ENCODE data around the gene THAP11. TPM values are rescaled to one million over a fixed set of nuclear protein-coding genes. Genes with fewer than 3 reads are reported as not detected.

THAP11 gene
- 10 to 100 TPM; 21.7 to 26.2 TPM for total RNA-seq
- polyA plus RNA-seq (ENCODE audit: insufficient read length in 6 of 6), result 10 to 100 TPM; 24.7 to 30.5 (median 28.2) TPM
- long read RNA-seq, donor 1, transcript THAP11-201 (1 exons, 2,114 nt), result major isoform, 73 of 73 reads
- long read RNA-seq, donor 1, partial matches to known transcripts, result 0 of 73 reads
- long read RNA-seq, donor 1, other reads (novel, unspliced or antisense), result 0 of 73 reads
- long read RNA-seq, donor 2, transcript THAP11-201 (1 exons, 2,114 nt), result major isoform, 64 of 64 reads
- long read RNA-seq, donor 2, partial matches to known transcripts, result 0 of 64 reads
- long read RNA-seq, donor 2, other reads (novel, unspliced or antisense), result 0 of 64 reads
- long read RNA-seq, donor 3, transcript THAP11-201 (1 exons, 2,114 nt), result major isoform, 49 of 49 reads
- long read RNA-seq, donor 3, partial matches to known transcripts, result 0 of 49 reads
- long read RNA-seq, donor 3, other reads (novel, unspliced or antisense), result 0 of 49 reads
- long read RNA-seq, donor 4, transcript THAP11-201 (1 exons, 2,114 nt), result major isoform, 8 of 8 reads
- long read RNA-seq, donor 4, partial matches to known transcripts, result 0 of 8 reads
- long read RNA-seq, donor 4, other reads (novel, unspliced or antisense), result 0 of 8 reads
- long read RNA-seq, donor 5, transcript THAP11-201 (1 exons, 2,114 nt), result major isoform, 48 of 48 reads
- long read RNA-seq, donor 5, partial matches to known transcripts, result 0 of 48 reads
- long read RNA-seq, donor 5, other reads (novel, unspliced or antisense), result 0 of 48 reads
- long read RNA-seq, donor 6, transcript THAP11-201 (1 exons, 2,114 nt), result major isoform, 45 of 45 reads
- long read RNA-seq, donor 6, partial matches to known transcripts, result 0 of 45 reads
- long read RNA-seq, donor 6, other reads (novel, unspliced or antisense), result 0 of 45 reads
- long read RNA-seq, donor 7, transcript THAP11-201 (1 exons, 2,114 nt), result major isoform, 27 of 27 reads
- long read RNA-seq, donor 7, partial matches to known transcripts, result 0 of 27 reads
- long read RNA-seq, donor 7, other reads (novel, unspliced or antisense), result 0 of 27 reads
- long read RNA-seq, donor 8, transcript THAP11-201 (1 exons, 2,114 nt), result major isoform, 45 of 45 reads
- long read RNA-seq, donor 8, partial matches to known transcripts, result 0 of 45 reads
- long read RNA-seq, donor 8, other reads (novel, unspliced or antisense), result 0 of 45 reads
- long read RNA-seq, donor 9, result 0 reads
- long read RNA-seq, donor 10, transcript THAP11-201 (1 exons, 2,114 nt), result major isoform, 29 of 30 reads
- long read RNA-seq, donor 10, partial matches to known transcripts, result 0 of 30 reads
- long read RNA-seq, donor 10, other reads (novel, unspliced or antisense), result 1 of 30 reads
- long read RNA-seq, donor 11, result 0 reads
- long read RNA-seq, donor 12, transcript THAP11-201 (1 exons, 2,114 nt), result major isoform, 32 of 32 reads
- long read RNA-seq, donor 12, partial matches to known transcripts, result 0 of 32 reads
- long read RNA-seq, donor 12, other reads (novel, unspliced or antisense), result 0 of 32 reads

DNA sequence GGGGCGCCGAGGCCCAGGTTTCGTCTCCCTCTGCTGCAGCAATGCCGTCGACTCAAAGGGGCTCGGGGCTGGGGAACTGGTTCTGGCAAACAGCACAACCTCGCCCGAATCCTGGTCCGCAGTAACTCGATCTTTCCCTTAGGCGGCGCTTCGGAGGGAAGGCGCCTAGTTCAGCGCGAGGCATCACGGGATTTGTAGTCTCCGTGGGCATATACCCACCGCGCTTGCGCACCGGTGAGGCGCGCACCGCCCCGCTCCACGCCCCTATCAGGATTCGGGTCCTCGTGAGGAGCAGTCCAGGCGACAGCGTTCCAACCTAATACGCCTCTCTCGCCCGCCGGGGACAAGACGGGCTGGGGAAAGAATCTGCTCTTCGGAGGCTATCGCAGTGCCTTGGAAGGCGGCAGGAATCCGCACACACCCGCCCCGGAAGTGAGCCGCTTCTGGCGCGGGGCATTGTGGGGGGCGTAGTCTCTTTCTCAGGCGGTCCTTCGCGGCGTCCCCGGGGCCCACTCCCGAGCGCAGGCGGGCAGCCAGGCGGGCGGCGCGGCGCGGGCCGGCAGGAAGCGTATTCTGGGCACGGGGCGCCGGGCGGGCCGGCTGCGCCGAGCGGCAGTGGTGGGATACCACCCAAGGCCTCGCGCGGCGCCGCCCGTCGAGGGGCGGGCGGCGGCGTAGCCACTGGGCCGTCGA, at the start of gene THAP11:
Gene THAP11 (plus strand): TSS at position 505 of the 693 bp plus-strand sequence. CDS start 235 bp downstream, outside the sequence.
- no peaks in the 10 kb centered on the region for H3K36me3 ChIP-seq
- ATAC-seq (peak; percentile 82), DNase-seq (peak; percentile 94 to 98 (median 96))
- peak within 1 kb of the TSS; percentile 61 to 83 for H3K4me3 ChIP-seq
- TF ChIP-seq, protein P1, sequence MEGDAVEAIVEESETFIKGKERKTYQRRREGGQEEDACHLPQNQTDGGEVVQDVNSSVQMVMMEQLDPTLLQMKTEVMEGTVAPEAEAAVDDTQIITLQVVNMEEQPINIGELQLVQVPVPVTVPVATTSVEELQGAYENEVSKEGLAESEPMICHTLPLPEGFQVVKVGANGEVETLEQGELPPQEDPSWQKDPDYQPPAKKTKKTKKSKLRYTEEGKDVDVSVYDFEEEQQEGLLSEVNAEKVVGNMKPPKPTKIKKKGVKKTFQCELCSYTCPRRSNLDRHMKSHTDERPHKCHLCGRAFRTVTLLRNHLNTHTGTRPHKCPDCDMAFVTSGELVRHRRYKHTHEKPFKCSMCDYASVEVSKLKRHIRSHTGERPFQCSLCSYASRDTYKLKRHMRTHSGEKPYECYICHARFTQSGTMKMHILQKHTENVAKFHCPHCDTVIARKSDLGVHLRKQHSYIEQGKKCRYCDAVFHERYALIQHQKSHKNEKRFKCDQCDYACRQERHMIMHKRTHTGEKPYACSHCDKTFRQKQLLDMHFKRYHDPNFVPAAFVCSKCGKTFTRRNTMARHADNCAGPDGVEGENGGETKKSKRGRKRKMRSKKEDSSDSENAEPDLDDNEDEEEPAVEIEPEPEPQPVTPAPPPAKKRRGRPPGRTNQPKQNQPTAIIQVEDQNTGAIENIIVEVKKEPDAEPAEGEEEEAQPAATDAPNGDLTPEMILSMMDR (IDR thresholded peaks at IDR 0.05), result peak; percentile 78 to 92
- intact Hi-C loops (cut with DNase I), result no loop called here
- H3K9me3 ChIP-seq, result no peaks in the 10 kb centered on the region
- peak within 1 kb of the TSS; percentile 97 to 100 for H3K27ac ChIP-seq
- peaks cover 30 to 43% of the 10 kb centered on the region in 2 donors for H3K4me1 ChIP-seq
- no peaks in the 10 kb centered on the region for H3K27me3 ChIP-seq

DNA sequence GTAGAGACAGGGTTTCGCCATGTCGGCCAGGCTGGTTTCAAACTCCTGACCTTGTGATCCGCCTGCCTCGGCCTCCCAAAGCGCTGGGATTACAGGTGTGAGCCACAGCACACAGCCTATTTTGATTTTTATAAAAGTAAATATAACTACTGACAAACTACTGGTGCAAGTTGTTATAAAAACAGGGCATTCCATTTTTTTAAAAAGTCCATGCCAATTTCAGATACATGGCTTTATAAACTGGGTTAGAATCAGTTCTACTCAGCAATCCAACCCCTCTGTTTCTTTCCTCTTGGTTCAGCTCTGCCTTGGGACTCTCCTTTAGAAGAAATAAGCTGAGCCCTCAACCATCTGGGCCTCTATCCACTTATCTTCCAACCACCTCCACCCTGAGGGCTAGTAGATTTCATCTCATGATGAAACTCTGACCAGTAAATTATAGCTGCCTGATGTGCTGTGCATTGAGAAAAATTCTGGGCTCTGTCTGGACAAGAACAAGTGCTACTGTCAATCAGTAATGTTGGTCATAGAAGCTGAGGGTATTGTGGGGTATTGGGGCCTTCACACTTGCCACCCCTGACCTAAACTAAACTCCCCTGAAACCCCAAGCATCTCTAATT, 45.9 kb upstream of the THAP11 start:
- intact Hi-C loops (cut with DNase I), result no loop called here
- ATAC-seq, result no peak
- TF ChIP-seq, protein P1 (IDR thresholded peaks at IDR 0.05), result no peak

DNA sequence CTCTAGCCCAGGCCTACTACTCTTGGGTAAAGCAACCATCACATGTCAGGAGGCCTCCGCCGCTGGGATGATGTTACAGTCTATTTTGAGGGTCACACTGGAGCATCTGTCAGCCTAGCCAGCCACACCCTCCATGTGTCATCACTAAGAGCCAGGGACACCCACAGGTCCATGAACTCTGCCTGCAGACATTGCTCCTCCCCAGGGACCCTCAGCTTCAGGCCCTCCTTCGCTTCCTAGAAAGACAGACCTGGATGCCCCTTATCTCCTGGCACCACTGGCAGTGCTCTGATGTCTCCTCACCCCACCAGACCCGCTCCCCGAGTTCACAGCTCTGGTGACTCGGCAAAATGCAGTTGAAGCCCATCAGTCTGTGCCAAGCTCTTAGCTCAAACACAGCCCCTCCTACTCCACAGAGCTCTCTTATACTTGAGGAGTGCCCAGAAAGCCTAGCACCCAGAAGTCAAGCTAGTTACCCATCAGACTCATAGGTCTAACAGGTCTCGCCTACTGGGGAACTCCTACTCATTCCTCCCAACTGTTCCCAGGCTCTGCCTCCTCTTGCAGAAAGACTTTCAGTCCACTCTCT, 41.7 kb upstream of the THAP11 start:
- H3K36me3 ChIP-seq, result peaks cover 0 to 44% of the 10 kb centered on the region in 2 donors
- H3K27ac ChIP-seq, result no peak overlapping the region
- H3K9me3 ChIP-seq, result no peaks in the 10 kb centered on the region
- intact Hi-C loops (cut with DNase I), result no loop called here
- peaks cover 8 to 47% of the 10 kb centered on the region in 2 donors for H3K4me1 ChIP-seq
- ATAC-seq (no peak), DNase-seq (peak in 1 of 4 donors; percentile 10)
- H3K27me3 ChIP-seq, result no peaks in the 10 kb centered on the region
- H3K4me3 ChIP-seq, result no peak overlapping the region
- TF ChIP-seq, protein P1 (IDR thresholded peaks at IDR 0.05), result no peak

More for the DNA sequence above, 45.9 kb upstream of the THAP11 start:
- Histone ChIP-seq H3K27ac (no peak overlapping the region), H3K4me1 (peaks cover 0 to 11% of the 10 kb centered on the region in 2 donors), H3K36me3 (peaks cover 0 to 21% of the 10 kb centered on the region in 2 donors), H3K9me3 (no peaks in the 10 kb centered on the region), H3K27me3 (no peaks in the 10 kb centered on the region), H3K4me3 (no peak overlapping the region)
- no peak for DNase-seq

DNA sequence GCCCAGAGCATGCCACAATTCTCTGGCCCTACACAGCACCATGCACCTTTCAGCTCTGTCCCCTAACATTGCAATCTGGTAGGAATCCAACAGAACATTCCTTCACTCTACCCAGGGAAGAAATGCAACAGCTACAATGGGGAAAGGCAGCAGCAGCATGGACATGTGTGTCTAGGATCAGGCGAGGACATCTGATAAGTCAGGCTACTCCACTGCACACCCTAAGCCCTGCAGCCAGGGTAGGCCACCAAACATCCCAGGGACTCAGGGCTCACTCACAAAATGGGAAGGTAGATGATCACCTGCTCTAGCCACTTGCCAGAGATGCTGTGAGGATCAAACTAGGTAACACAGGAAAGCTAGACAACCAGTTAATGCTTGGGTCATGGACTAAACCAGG, 40.9 kb upstream of the THAP11 start:
- DNase-seq (peak in 1 of 4 donors; percentile 2), ATAC-seq (no peak)
- H3K36me3 ChIP-seq, result peaks cover 0 to 44% of the 10 kb centered on the region in 2 donors
- H3K4me1 ChIP-seq, result peaks cover 11 to 53% of the 10 kb centered on the region in 2 donors
- TF ChIP-seq, protein P1 (IDR thresholded peaks at IDR 0.05), result no peak
- H3K27me3 ChIP-seq, result no peaks in the 10 kb centered on the region
- no peak overlapping the region for H3K27ac ChIP-seq
- H3K4me3 ChIP-seq, result no peak overlapping the region
- intact Hi-C loops (cut with DNase I), result no loop called here
- no peaks in the 10 kb centered on the region for H3K9me3 ChIP-seq
